ENCODE data around the gene AHCY.

- TF ChIP-seq CTCF (conservative IDR thresholded peaks at IDR 0.05) (no peak), ZFX (IDR thresholded peaks at IDR 0.05) (no peak)
Observed at GRCh38 chr20:34246126-34246626, 57.0 kb downstream of the AHCY start.
